ENCODE measurements around the gene PDE4C. TPM values are rescaled to one million over a fixed set of nuclear protein-coding genes. Genes with fewer than 3 reads are reported as not detected.

The PDE4C gene
- total RNA-seq, 1 donor: not detected

DNA sequence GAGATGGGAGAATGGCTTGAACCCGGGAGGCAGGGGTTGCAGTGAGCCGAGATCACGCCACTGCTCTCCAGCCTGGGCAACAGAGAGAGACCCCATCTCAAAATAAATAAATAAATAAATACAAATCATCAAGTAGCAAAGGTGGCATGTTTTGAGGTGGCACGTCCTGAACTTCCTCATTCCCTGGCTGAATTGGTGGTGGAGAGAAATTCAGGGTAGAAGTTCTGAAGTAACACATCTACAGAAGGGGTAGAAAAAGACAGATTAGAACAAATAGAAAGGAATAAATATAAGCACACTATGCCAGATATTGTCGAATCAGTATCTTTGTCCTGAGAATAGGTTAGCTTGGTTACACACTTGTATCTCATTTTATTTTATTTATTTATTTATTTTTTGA, 46.3 kb downstream of the PDE4C start:
- Histone ChIP-seq H3K9me3 (ENCODE audit: low read depth, low read length) (no peaks in the 10 kb centered on the region), H3K4me3 (ENCODE audit: low read length) (no peak overlapping the region), H3K4me1 (ENCODE audit: insufficient read depth, low read length) (peaks cover 66% of the 10 kb centered on the region), H3K27me3 (ENCODE audit: insufficient read depth, low read length) (no peaks in the 10 kb centered on the region)

DNA sequence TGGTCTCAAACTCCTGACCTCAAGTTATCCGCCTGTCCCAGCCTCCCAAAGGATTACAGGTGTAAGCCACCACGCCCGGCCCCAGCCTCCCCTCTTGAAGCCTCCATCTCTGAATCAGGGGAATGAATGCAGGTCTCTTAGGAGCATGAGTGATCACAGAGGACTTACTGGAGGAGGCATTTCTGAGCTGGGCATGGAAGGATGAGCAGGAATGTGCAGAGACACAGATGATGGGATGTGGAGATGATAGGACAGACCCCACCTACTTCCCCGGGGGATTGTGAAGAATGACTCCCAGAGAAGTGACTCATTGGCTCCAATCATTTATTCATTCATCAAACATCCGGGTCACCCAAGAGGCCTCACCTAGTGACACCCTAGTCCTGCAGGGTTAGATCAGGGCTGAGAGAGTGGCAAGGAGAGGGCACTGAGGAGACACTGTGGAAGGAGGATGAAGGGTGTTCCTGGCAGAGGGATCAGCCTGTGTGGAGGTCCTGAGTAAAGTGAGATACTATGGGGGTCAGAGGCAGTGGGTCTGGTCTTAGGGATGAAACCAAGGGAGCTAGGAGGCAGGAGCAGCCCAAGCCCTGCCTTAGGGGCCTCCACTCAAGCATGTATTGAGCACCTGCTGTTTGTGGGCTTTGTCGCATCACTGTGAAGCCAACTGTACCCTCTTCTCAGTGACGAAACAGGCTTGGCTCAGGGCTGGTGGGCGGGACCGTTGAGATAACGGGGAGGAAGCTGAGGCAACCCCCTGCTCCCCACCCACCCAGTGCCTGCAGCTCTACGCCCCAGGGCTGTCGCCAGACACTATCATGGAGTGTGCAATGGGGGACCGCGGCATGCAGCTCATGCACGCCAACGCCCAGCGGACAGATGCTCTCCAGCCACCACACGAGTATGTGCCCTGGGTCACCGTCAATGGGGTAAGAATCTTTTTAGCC, 49.6 kb downstream of the PDE4C start:
- Histone ChIP-seq H3K4me3 (ENCODE audit: low read length) (no peak overlapping the region), H3K9me3 (ENCODE audit: low read depth, low read length) (no peaks in the 10 kb centered on the region)

DNA sequence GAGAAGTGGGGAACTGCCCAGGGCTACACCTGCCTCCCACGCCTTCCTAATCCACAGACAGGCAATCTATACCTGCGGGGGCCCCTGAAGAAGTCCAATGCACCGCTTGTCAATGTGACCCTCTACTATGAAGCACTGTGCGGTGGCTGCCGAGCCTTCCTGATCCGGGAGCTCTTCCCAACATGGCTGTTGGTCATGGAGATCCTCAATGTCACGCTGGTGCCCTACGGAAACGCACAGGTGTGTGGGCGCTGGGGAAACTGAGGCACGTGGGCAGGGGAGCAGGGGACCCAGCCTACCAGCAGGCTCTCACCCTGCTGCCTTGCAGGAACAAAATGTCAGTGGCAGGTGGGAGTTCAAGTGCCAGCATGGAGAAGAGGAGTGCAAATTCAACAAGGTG, 51.3 kb downstream of the PDE4C start:
- Histone ChIP-seq H3K9me3 (ENCODE audit: low read depth, low read length) (no peaks in the 10 kb centered on the region), H3K4me1 (ENCODE audit: insufficient read depth, low read length) (peaks cover 91% of the 10 kb centered on the region), H3K4me3 (ENCODE audit: low read length) (peak overlapping the region; percentile 90), H3K27me3 (ENCODE audit: insufficient read depth, low read length) (no peaks in the 10 kb centered on the region)

More for the DNA sequence above, 49.6 kb downstream of the PDE4C start:
- Histone ChIP-seq H3K4me1 (ENCODE audit: insufficient read depth, low read length) (peaks cover 91% of the 10 kb centered on the region), H3K27me3 (ENCODE audit: insufficient read depth, low read length) (no peaks in the 10 kb centered on the region)

Other genes starting within 250 kb of the PDE4C start
- 123 TPM for gene ARRDC2, start 218.3 kb downstream of the PDE4C start, total RNA-seq
- 26.9 TPM for gene IL12RB1, start 139.5 kb downstream of the PDE4C start, total RNA-seq
- 6.7 TPM for gene MAST3, start 128.7 kb downstream of the PDE4C start, total RNA-seq
- gene PIK3R2, start 73.3 kb downstream of the PDE4C start, total RNA-seq: 3.7 TPM
- 769 TPM for gene IFI30, start 52.6 kb downstream of the PDE4C start, total RNA-seq
- gene MPV17L2, start 33.2 kb downstream of the PDE4C start, total RNA-seq: 4.3 TPM
- 3.8 TPM for gene RAB3A, start 22.4 kb downstream of the PDE4C start, total RNA-seq
- gene IQCN, start 48.0 kb upstream of the PDE4C start, total RNA-seq: 7.7 TPM
- gene JUND, start 55.2 kb upstream of the PDE4C start, total RNA-seq: 1,318 TPM
- 62.4 TPM for gene LSM4, start 96.6 kb upstream of the PDE4C start, total RNA-seq
- 21.4 TPM for gene PGPEP1, start 114.2 kb upstream of the PDE4C start, total RNA-seq
- not detected for gene GDF15, start 159.7 kb upstream of the PDE4C start, total RNA-seq
- gene LRRC25, start 171.2 kb upstream of the PDE4C start, total RNA-seq: 32.7 TPM
- 46.2 TPM for gene SSBP4, start 193.0 kb upstream of the PDE4C start, total RNA-seq
- gene ISYNA1, start 211.7 kb upstream of the PDE4C start, total RNA-seq: 7.8 TPM